Urinary bladder (tissue), 4 donors: Measurements from ENCODE around the gene NFATC3. TPM values are rescaled to one million over a fixed set of nuclear protein-coding genes. Genes with fewer than 3 reads are reported as not detected.

Experiments used
- DNase-seq: peaks from one replicate; pipeline ENCODE4 v3.0.0-alpha.2; 2015; ENCODE audit errors: extremely low spot score
- H3K27ac ChIP-seq: one replicate; pipeline ENCODE4 v1.5.1; 2013; ENCODE audit warnings: low read depth, mild to moderate bottlenecking, moderate library complexity
- H3K36me3 ChIP-seq: one replicate; pipeline ENCODE4 v1.6.1; 2013; ENCODE audit warnings: mild to moderate bottlenecking, moderate library complexity; ENCODE audit not compliant: insufficient read depth
- H3K4me1 ChIP-seq: one replicate; pipeline ENCODE4 v1.6.1; 2013; ENCODE audit warnings: mild to moderate bottlenecking, moderate library complexity; ENCODE audit not compliant: insufficient read depth
- H3K4me3 ChIP-seq: one replicate; pipeline ENCODE4 v1.5.1; 2013; ENCODE audit warnings: low read depth, low read length
- WGBS: extraction: QIAGEN DNeasy Blood & Tissue Kit; methylation state at CpG from one replicate; pipeline ENCODE4 v1.1.7; 2013; 5-methylcytosine and 5-hydroxymethylcytosine counted together
- polyA plus RNA-seq: library from polyadenylated mRNA; stranded (reverse); fragments of 200-250 nt; gene quantifications from one replicate; pipeline ENCODE4 v1.2.3, GENCODE V29; 2013
- total RNA-seq: library from RNA; depleted of rRNA; stranded (reverse); fragments of >200 nt; gene quantifications from one replicate; pipeline ENCODE4 v1.2.3, GENCODE V29; 2014
- donor health status: healthy with polysubstance abuse.
- donor health status: healthy.

The NFATC3 gene
- total and polyA plus RNA-seq, 2 donors = 20.2 to 27.1 TPM

GRCh38 chr16:68066763-68067162 is 18.4 kb upstream of the NFATC3 start:
- H3K36me3 ChIP-seq = no peaks in the 10 kb centered on the region

GRCh38 chr16:68068926-68069325 is 16.2 kb upstream of the NFATC3 start:
- no peak for DNase-seq
- H3K27ac ChIP-seq = no peak overlapping the region
- H3K4me1 ChIP-seq = no peaks in the 10 kb centered on the region
- WGBS = 95% methylated on average over 9 of the region's 9 CpGs
- no peaks in the 10 kb centered on the region for H3K36me3 ChIP-seq
- no peak overlapping the region for H3K4me3 ChIP-seq

More at GRCh38 chr16:68066763-68067162, 18.4 kb upstream of the NFATC3 start:
- Histone ChIP-seq H3K27ac (no peak overlapping the region), H3K4me3 (no peak overlapping the region), H3K4me1 (no peaks in the 10 kb centered on the region)
- 62% methylated on average over 1 of the region's 1 CpG for WGBS
- no peak for DNase-seq

- no peak overlapping the region for H3K4me3 ChIP-seq
- whole genome bisulfite sequencing = 66% methylated on average over 7 of the region's 7 CpGs
- H3K27ac ChIP-seq = no peak overlapping the region
- H3K36me3 ChIP-seq = no peaks in the 10 kb centered on the region
- H3K4me1 ChIP-seq = no peaks in the 10 kb centered on the region
- DNase-seq = no peak
These were observed 15.5 kb upstream of the NFATC3 start for GRCh38 chr16:68069511-68070248.

DNA sequence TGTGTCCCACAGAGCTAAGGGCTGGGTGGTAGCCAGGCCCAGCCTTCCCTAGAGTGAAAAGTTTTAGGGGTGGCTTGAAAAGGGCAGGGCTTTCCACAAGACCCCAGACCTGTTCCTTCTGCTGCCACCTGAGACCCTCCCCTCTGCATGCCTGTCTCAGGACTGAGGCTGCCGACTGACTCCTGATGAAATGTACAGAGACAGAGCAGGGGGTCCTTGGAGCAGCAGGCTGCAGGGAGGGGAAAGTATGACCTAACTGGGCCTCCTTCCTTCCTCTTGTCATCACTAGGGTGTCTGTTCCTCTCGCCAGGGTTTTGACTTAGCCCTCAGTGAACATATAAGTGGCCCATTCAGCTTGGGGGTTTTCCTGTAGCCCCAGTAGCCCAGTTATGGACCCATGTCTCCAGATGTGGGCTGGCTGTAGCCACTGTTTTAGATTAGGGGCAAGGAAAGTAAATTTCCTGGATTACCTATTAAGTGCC is 14.9 kb upstream of the NFATC3 start:
- Histone ChIP-seq H3K4me1 (no peaks in the 10 kb centered on the region), H3K36me3 (no peaks in the 10 kb centered on the region), H3K4me3 (no peak overlapping the region), H3K27ac (no peak overlapping the region)
- no peak for DNase-seq
- WGBS = 72% methylated on average over 2 of the region's 2 CpGs

DNA sequence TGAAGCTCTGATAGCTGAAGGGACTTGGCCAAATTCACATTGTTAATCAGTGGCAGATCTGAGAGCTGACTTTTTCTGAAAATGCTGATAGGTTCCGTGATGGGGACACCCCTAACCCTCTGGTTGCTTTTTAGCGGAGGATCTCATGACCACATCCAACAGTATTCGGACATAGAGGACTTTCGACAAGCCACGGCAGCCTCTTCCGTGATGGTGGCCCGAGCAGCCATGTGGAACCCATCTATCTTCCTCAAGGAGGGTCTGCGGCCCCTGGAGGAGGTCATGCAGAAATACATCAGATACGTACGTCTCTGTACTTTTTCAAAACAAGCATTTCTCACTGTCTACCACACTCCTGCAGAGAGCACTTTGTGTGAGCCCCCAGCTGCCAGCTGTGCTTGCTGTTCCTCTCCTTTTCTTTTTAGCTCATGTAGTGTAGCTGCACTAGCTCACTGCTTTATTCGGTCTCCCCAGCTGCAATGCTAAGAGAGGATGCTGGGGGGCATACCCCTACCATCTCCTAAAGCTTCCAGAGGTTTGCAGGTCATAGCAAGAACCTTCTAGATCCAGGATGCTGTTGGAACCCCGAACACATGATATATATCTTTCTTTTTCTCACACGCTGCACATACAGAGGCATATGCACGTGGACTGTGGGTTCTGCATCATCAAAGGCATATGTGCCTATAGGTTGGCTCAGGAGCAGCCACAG is 14.2 kb upstream of the NFATC3 start:
- 89% methylated on average over 14 of the region's 14 CpGs for WGBS
- Histone ChIP-seq H3K27ac (no peak overlapping the region), H3K4me3 (no peak overlapping the region), H3K4me1 (no peaks in the 10 kb centered on the region), H3K36me3 (no peaks in the 10 kb centered on the region)
- DNase-seq = no peak

- H3K36me3 ChIP-seq = peaks cover under 1% of the 10 kb centered on the region
- WGBS = 93% methylated on average over 1 of the region's 1 CpG
- no peak overlapping the region for H3K4me3 ChIP-seq
- H3K4me1 ChIP-seq = no peaks in the 10 kb centered on the region
- no peak for DNase-seq
- H3K27ac ChIP-seq = no peak overlapping the region
These were observed 13.7 kb upstream of the NFATC3 start for GRCh38 chr16:68071518-68071901.

DNA sequence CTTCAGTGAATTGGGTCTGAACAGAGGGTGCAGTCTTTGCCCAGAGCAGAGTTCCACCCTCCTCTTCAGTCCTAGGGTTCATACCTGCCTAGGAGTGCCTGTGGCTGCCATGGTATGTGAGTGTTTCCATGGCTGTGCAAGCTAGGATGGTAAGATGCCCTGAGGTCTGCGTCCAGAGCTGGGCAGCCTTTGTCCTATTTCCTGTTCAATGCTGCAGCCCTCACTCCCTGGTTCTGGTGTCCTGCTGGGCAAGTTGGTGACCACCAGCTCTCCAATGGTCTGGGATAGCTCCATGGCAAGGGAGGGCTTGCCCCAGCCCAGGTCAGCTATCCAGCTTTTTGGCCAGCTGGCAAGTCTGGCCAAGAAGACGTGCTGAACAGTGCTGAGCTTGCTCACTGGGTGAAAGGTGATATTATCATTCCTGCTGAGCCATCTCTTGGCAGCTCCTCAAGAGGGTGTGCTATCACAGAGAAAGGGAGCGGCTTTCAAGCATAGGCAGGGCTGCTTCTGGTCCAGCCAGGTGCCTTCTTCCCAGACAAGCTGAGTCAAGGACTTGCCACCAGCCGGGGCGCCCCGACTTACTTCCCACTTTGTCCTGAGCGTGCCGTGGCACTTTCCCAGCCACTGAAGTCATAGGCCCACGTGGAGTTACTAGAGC is 13.0 kb upstream of the NFATC3 start:
- Histone ChIP-seq H3K4me1 (no peaks in the 10 kb centered on the region), H3K36me3 (peaks cover 2% of the 10 kb centered on the region), H3K4me3 (no peak overlapping the region), H3K27ac (no peak overlapping the region)
- no peak for DNase-seq
- WGBS = 53% methylated on average over 9 of the region's 9 CpGs

GRCh38 chr16:68073902-68074760 is 11.0 kb upstream of the NFATC3 start:
- WGBS = 92% methylated on average over 9 of the region's 9 CpGs
- Histone ChIP-seq H3K27ac (no peak overlapping the region), H3K4me3 (no peak overlapping the region), H3K4me1 (no peaks in the 10 kb centered on the region), H3K36me3 (peaks cover 2% of the 10 kb centered on the region)
- DNase-seq = no peak

GRCh38 chr16:68074850-68075555 is 10.2 kb upstream of the NFATC3 start:
- no peaks in the 10 kb centered on the region for H3K4me1 ChIP-seq
- peaks cover 2% of the 10 kb centered on the region for H3K36me3 ChIP-seq
- WGBS = 85% methylated on average over 6 of the region's 6 CpGs
- H3K4me3 ChIP-seq = no peak overlapping the region
- no peak for DNase-seq
- H3K27ac ChIP-seq = no peak overlapping the region

- WGBS = 98% methylated on average over 3 of the region's 3 CpGs
- no peak overlapping the region for H3K4me3 ChIP-seq
- no peak overlapping the region for H3K27ac ChIP-seq
- no peak for DNase-seq
- peaks cover 2% of the 10 kb centered on the region for H3K36me3 ChIP-seq
- no peaks in the 10 kb centered on the region for H3K4me1 ChIP-seq
These were observed 9.2 kb upstream of the NFATC3 start for GRCh38 chr16:68075980-68076379.

DNA sequence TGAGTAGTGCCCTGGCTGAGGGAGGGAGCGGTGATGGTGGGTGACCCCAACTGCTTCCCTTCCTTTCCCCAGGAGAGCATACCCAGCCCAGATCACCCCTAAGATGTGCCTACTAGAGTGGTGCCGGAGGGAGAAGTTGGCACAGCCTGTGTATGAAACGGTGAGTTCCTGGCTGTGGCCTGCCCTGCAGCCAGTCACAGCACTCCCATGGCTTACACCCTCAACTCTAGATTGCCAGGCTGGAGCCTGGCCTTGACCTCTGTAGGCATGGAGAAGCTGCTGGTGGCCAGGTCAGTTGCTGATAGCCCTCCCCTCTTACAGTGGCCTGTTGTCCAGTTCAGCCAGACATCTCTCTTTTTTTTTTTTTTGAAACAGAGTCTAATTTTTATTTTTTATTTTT is 8.6 kb upstream of the NFATC3 start:
- H3K4me3 ChIP-seq = no peak overlapping the region
- no peak for DNase-seq
- no peak overlapping the region for H3K27ac ChIP-seq
- H3K4me1 ChIP-seq = no peaks in the 10 kb centered on the region
- H3K36me3 ChIP-seq = peaks cover 2% of the 10 kb centered on the region
- 92% methylated on average over 3 of the region's 3 CpGs for WGBS

DNA sequence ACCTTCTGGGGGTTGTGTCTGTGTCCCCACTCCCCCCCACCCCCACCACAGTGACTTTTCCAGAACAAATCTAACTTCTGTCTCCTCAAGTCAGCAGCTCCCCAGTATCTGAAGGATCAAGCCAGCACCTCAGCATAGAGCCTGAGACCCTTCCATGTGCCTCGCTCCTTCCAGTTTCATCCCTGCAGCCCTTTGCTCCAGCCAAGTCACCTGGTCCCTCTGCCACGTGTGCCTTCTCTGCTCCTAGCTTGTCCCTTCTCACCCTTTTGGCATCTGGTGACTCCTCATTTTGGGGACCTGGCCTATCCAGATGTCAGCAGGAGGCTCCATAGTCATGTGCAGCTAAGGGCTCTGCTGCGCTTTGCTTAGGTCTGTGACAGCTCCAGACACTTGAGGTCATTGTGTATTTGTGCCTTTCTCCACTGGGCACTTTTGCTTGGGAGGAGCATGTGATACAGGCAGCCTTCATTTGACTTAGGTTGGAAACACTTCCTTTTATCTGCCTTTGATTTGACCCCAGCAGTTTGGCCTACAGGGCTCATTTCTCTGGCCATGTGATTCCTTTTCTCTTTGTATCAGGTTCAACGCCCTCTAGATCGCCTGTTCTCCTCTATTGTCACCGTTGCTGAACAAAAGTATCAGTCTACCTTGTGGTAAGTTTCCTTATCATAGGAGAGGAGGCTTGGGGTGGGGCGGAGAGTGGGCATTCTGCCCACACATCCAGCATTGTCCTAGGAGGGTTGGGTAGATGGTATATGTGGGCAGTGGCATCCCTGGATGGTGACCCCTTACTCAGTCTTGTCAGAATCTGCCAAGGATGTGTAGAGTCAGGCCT is 7.1 kb upstream of the NFATC3 start:
- Histone ChIP-seq H3K4me1 (no peaks in the 10 kb centered on the region), H3K27ac (no peak overlapping the region), H3K36me3 (peaks cover 2% of the 10 kb centered on the region), H3K4me3 (no peak overlapping the region)
- DNase-seq = no peak
- 89% methylated on average over 7 of the region's 7 CpGs for WGBS
